WTC11 (cell line): ENCODE data around the gene SLC37A1. TPM values are rescaled to one million over a fixed set of nuclear protein-coding genes. Genes with fewer than 3 reads are reported as not detected.

Experiments used
- ATAC-seq: fragments of 200-7000 bp; cut with Tn5 transposase; 2 replicates; pipeline ENCODE4 v1.10.0; 2021; ENCODE audit warnings: mild to moderate bottlenecking, moderate library complexity
- CTCF ChIA-PET: fragments of 300-600 bp; sonication (Branson Sonifier 250); formaldehyde crosslinking; loops from one replicate; lab custom pipeline; 2021; ENCODE audit warnings: antibody characterized with exemption; lab: Charles Lee
- POLR2A ChIA-PET: fragments of 350-600 bp; sonication (Branson Sonifier 250); formaldehyde crosslinking; loops from one replicate; lab custom pipeline; 2021; ENCODE audit warnings: antibody characterized with exemption; lab: Charles Lee
- DNase-seq: peaks from one replicate; pipeline ENCODE4 v3.0.0; 2021; ENCODE audit warnings: low spot score
- H3K27ac Mint-ChIP-seq: 2 replicates; pipeline ENCODE4 v1.8.0; 2021; ENCODE audit warnings: mixed read lengths
- H3K27me3 Mint-ChIP-seq: 2 replicates; pipeline ENCODE4 v1.8.0; 2021; ENCODE audit warnings: low read depth, mild to moderate bottlenecking, moderate library complexity, mixed read lengths
- H3K36me3 Mint-ChIP-seq: 2 replicates; pipeline ENCODE4 v1.8.0; 2021; ENCODE audit warnings: mixed read lengths
- H3K4me1 Mint-ChIP-seq: 2 replicates; pipeline ENCODE4 v1.8.0; 2022; ENCODE audit warnings: mixed read lengths
- H3K4me3 Mint-ChIP-seq: 2 replicates; pipeline ENCODE4 v1.8.0; 2021; ENCODE audit warnings: mild to moderate bottlenecking, moderate library complexity, mixed read lengths
- H3K9me3 Mint-ChIP-seq: 2 replicates; pipeline ENCODE4 v1.8.0; 2021; ENCODE audit warnings: mixed read lengths
- ATF1 ChIP-seq: sonication (generic); formaldehyde crosslinking; IDR thresholded peaks from 2 replicates; pipeline ENCODE4 v1.8.1; 2023; ENCODE audit warnings: mild to moderate bottlenecking, moderate library complexity, missing genetic modification reagents
- CREB1 ChIP-seq: sonication (generic); formaldehyde crosslinking; IDR thresholded peaks from 2 replicates; pipeline ENCODE4 v1.8.0; 2023; ENCODE audit warnings: mild to moderate bottlenecking, missing genetic modification reagents
- EMX1 ChIP-seq: fragments of 250-450 bp; sonication (Bioruptor Pico); IDR thresholded peaks from 2 replicates; pipeline ENCODE4 v1.8.0; 2021; ENCODE audit warnings: mild to moderate bottlenecking
- JAZF1 ChIP-seq: fragments of 250-450 bp; sonication (Bioruptor Pico); IDR thresholded peaks from 2 replicates; pipeline ENCODE4 v1.9.0; 2021; ENCODE audit warnings: moderate library complexity, mild to moderate bottlenecking, inconsistent platforms
- NFYB ChIP-seq: sonication (generic); formaldehyde crosslinking; conservative IDR thresholded peaks from 2 replicates; pipeline ENCODE4 v1.8.0; 2022; ENCODE audit warnings: low read depth, missing genetic modification reagents
- NR2C2 ChIP-seq: sonication (generic); formaldehyde crosslinking; IDR thresholded peaks from 2 replicates; pipeline ENCODE4 v1.8.0; 2022; ENCODE audit warnings: mild to moderate bottlenecking, missing genetic modification reagents
- NR3C1 ChIP-seq: sonication (generic); formaldehyde crosslinking; conservative IDR thresholded peaks from 2 replicates; pipeline ENCODE4 v1.8.1; 2023; ENCODE audit warnings: low read depth, mild to moderate bottlenecking, missing genetic modification reagents
- RORB ChIP-seq: fragments of 250-450 bp; sonication (Bioruptor Pico); IDR thresholded peaks from 2 replicates; pipeline ENCODE4 v1.9.0; 2021; ENCODE audit warnings: mild to moderate bottlenecking
- SP1 ChIP-seq: sonication (generic); formaldehyde crosslinking; conservative IDR thresholded peaks from 2 replicates; pipeline ENCODE4 v1.8.1; 2022; ENCODE audit warnings: missing genetic modification reagents
- TEAD4 ChIP-seq: sonication (generic); formaldehyde crosslinking; IDR thresholded peaks from 2 replicates; pipeline ENCODE4 v1.8.0; 2022; ENCODE audit warnings: mild to moderate bottlenecking, missing genetic modification reagents
- TP53 ChIP-seq: sonication (generic); formaldehyde crosslinking; IDR thresholded peaks from 2 replicates; pipeline ENCODE4 v1.8.1; 2023; ENCODE audit warnings: mild to moderate bottlenecking, missing genetic modification reagents
- ZNF138 ChIP-seq: sonication (generic); formaldehyde crosslinking; conservative IDR thresholded peaks from 2 replicates; pipeline ENCODE4 v1.8.1; 2022; ENCODE audit warnings: mild to moderate bottlenecking, moderate library complexity, missing genetic modification reagents
- ZNF396 ChIP-seq: fragments of 250-450 bp; sonication (Bioruptor Pico); IDR thresholded peaks from 2 replicates; pipeline ENCODE4 v1.8.0; 2021; ENCODE audit warnings: mild to moderate bottlenecking, moderate library complexity, borderline replicate concordance
- ZNF416 ChIP-seq: fragments of 250-450 bp; sonication (Bioruptor Pico); IDR thresholded peaks from 2 replicates; pipeline ENCODE4 v1.9.0; 2021; ENCODE audit warnings: mild to moderate bottlenecking, inconsistent platforms
- total RNA-seq: library from RNA; stranded (reverse); gene quantifications from 3 replicates; pipeline ENCODE4 v1.2.3, GENCODE V29; 2021
- TF ChIP-seq, protein P1 (sequence below): sonication (generic); formaldehyde crosslinking; conservative IDR thresholded peaks from 2 replicates; pipeline ENCODE4 v1.8.1; 2022; ENCODE audit warnings: mild to moderate bottlenecking, missing genetic modification reagents
- TF ChIP-seq, protein P2 (sequence below): sonication (generic); formaldehyde crosslinking; IDR thresholded peaks from 2 replicates; pipeline ENCODE4 v1.8.1; 2022; ENCODE audit warnings: missing genetic modification reagents, borderline replicate concordance
- TF ChIP-seq, protein P3 (sequence below): sonication (generic); formaldehyde crosslinking; IDR thresholded peaks from 2 replicates; pipeline ENCODE4 v1.8.0; 2023; ENCODE audit warnings: mild to moderate bottlenecking, missing genetic modification reagents
- TF ChIP-seq, protein P4 (sequence below): fragments of 250-450 bp; sonication (Bioruptor Pico); IDR thresholded peaks from 2 replicates; pipeline ENCODE4 v2.1.2; 2022; ENCODE audit warnings: mild to moderate bottlenecking, moderate library complexity

Gene SLC37A1
- total RNA-seq, 1 experiment from 2014 or later = 22.7 TPM

DNA sequence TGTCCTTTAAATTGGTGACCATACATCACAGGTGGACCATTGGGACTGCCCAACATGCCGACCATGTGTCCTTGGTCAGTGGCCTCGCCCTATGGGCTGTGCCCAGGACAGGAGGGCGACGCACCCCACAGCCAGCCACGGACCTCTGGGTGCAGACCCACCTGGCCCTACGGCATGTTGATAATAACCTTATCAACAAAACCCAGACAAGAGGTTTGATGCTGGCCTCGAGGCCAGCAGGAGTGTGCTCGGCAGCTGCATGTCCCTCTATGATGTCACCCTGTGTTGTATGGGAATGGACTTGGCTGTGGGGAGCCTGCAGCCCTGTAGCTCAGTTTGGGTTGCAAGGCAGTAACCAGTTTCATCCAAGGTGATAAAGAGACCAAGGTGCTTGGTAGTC, 32.1 kb downstream of the SLC37A1 start (continued):
- no peak for TF ChIP-seq ZNF396 (CRISPR knock-in tag)
- TF ChIP-seq ZNF416 (CRISPR knock-in tag) = no peak
- TF ChIP-seq, protein P1, sequence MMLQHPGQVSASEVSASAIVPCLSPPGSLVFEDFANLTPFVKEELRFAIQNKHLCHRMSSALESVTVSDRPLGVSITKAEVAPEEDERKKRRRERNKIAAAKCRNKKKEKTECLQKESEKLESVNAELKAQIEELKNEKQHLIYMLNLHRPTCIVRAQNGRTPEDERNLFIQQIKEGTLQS (CRISPR knock-in tag) = no peak
- TF ChIP-seq EMX1 = no peak
- TF ChIP-seq TP53 (CRISPR knock-in tag) = no peak
- no peak for TF ChIP-seq NR2C2

DNA sequence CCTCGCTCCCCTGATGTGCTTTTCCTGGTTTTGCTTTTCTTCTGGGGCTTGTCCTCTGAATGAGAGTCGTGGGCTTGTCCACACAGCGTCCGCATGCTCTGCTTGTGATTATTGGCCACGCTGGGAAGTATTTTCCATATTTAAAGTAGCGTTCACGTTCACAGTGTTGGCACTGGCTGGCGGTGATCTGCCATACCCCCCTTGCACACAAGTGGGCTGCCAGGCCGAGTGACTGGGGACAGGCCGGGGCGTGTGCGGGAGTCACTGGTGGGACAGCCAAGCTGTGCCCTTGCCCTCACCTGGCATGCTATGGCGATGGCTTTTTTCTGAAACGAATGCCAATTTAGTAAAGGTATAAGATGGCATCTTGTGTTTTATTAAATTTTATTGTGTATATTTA, 32.8 kb downstream of the SLC37A1 start:
- ChIA-PET CTCF (no interaction called here), POLR2A (no interaction called here)
- Mint-ChIP-seq H3K27me3 (no peaks in the 10 kb centered on the region), H3K9me3 (peaks cover 7% of the 10 kb centered on the region), H3K4me1 (peaks cover 27% of the 10 kb centered on the region), H3K4me3 (no peak overlapping the region), H3K27ac (peak overlapping the region; percentile 17; the same call in 1 of the 2 replicates), H3K36me3 (peaks cover 42% of the 10 kb centered on the region)
- DNase-seq (no peak), ATAC-seq (no peak)
- TF ChIP-seq TEAD4 = no peak
- TF ChIP-seq, protein P2, sequence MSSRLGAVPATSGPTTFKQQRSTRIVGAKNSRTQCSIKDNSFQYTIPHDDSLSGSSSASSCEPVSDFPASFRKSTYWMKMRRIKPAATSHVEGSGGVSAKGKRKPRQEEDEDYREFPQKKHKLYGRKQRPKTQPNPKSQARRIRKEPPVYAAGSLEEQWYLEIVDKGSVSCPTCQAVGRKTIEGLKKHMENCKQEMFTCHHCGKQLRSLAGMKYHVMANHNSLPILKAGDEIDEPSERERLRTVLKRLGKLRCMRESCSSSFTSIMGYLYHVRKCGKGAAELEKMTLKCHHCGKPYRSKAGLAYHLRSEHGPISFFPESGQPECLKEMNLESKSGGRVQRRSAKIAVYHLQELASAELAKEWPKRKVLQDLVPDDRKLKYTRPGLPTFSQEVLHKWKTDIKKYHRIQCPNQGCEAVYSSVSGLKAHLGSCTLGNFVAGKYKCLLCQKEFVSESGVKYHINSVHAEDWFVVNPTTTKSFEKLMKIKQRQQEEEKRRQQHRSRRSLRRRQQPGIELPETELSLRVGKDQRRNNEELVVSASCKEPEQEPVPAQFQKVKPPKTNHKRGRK (CRISPR knock-in tag) = no peak
- no peak for TF ChIP-seq ATF1 (CRISPR knock-in tag)
- TF ChIP-seq, protein P3, sequence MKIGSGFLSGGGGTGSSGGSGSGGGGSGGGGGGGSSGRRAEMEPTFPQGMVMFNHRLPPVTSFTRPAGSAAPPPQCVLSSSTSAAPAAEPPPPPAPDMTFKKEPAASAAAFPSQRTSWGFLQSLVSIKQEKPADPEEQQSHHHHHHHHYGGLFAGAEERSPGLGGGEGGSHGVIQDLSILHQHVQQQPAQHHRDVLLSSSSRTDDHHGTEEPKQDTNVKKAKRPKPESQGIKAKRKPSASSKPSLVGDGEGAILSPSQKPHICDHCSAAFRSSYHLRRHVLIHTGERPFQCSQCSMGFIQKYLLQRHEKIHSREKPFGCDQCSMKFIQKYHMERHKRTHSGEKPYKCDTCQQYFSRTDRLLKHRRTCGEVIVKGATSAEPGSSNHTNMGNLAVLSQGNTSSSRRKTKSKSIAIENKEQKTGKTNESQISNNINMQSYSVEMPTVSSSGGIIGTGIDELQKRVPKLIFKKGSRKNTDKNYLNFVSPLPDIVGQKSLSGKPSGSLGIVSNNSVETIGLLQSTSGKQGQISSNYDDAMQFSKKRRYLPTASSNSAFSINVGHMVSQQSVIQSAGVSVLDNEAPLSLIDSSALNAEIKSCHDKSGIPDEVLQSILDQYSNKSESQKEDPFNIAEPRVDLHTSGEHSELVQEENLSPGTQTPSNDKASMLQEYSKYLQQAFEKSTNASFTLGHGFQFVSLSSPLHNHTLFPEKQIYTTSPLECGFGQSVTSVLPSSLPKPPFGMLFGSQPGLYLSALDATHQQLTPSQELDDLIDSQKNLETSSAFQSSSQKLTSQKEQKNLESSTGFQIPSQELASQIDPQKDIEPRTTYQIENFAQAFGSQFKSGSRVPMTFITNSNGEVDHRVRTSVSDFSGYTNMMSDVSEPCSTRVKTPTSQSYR (CRISPR knock-in tag) = no peak
- TF ChIP-seq CREB1 (CRISPR knock-in tag) = no peak

DNA sequence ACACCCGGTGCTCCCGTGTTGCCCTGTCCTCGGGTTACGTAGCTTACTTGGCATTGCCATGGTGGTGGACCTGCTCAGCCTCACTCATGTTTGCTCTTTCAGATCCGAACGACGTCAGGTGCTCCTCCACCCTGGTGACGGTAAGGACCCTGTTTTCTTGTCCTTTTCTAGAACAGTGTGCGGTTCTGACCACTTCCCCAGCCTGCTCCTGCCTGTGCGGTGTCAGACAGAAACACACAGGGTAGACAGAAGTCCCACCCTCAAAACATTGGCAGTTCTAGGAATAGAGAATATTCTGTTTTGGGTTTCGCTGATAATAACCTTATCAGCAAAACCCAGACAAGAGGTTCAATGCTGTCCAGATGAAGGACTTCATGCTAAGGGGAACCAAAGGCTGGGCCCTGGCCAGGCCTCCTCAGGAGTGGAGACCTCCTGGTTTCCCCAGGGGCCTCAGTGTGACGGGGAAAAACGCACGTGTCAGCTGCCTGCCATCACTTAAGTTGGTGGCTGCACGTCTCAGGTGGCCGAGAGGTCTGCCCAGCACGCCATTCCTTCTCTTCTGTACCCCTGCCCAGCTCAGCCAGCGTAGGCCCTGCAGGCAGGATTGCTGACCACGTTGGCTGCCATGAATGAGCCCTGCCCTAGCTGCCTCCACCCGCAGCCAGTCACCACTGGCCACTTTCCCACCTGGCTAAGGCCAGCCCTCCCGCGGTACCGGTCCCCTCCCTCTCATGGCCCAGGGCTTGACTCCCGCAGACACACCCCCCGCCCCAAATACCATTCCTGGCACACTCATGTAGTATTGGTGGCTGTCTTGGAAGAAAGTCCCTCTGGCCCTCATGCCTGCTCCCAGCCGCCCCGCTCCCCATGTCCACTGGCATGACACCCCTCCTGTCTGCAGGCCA, 33.6 kb downstream of the SLC37A1 start:
- no peak overlapping the region for H3K4me3 Mint-ChIP-seq
- no peak overlapping the region; the same call in 1 of the 2 replicates for H3K27ac Mint-ChIP-seq
- ChIA-PET POLR2A (no interaction called here), CTCF (interaction anchor here (0.5 kb wide), 1 partner anchor 104 kb away, joined by 8 read pairs; no protein-coding TSS in a partner anchor)
- no peak for DNase-seq
- H3K36me3 Mint-ChIP-seq = peaks cover 51% of the 10 kb centered on the region
- TF ChIP-seq, protein P4, sequence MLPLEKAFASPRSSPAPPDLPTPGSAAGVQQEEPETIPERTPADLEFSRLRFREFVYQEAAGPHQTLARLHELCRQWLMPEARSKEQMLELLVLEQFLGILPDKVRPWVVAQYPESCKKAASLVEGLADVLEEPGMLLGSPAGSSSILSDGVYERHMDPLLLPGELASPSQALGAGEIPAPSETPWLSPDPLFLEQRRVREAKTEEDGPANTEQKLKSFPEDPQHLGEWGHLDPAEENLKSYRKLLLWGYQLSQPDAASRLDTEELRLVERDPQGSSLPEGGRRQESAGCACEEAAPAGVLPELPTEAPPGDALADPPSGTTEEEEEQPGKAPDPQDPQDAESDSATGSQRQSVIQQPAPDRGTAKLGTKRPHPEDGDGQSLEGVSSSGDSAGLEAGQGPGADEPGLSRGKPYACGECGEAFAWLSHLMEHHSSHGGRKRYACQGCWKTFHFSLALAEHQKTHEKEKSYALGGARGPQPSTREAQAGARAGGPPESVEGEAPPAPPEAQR = no peak
- TF ChIP-seq JAZF1 (no peak), CREB1 (CRISPR knock-in tag) (no peak), NR3C1 (CRISPR knock-in tag) (no peak), ZNF138 (CRISPR knock-in tag) (no peak), NFYB (no peak), SP1 (CRISPR knock-in tag) (no peak), RORB (no peak)
- TF ChIP-seq, protein P2 (CRISPR knock-in tag) = no peak
- TF ChIP-seq, all 79 proteins: peak for 0
- Mint-ChIP-seq H3K27me3 (no peaks in the 10 kb centered on the region), H3K4me1 (peaks cover 27% of the 10 kb centered on the region), H3K9me3 (peaks cover 15% of the 10 kb centered on the region)
- ATAC-seq = no peak
